GM10248 (cell line): ENCODE results near the gene HCRTR2.
A peak's percentile ranks its signal among the peaks of the same experiment; 100 is the strongest.
"Not testable (repeated sequence)": the region's sequence is repeated elsewhere in the genome, so short reads cannot be mapped to it uniquely, and the experiment has no call there.

Experiments used
- CTCF ChIA-PET: fragments of 300-600 bp; sonication (Branson Sonifier 250); formaldehyde crosslinking; extraction: SDS; loops from one replicate; lab custom pipeline; 2021; ENCODE audit warnings: antibody characterized with exemption; lab: Yijun Ruan, JAX
- POLR2A ChIA-PET: fragments of 350-650 bp; sonication (Branson Sonifier 250); formaldehyde crosslinking; extraction: SDS; loops from one replicate; lab custom pipeline; 2020; ENCODE audit warnings: antibody characterized with exemption; lab: Yijun Ruan, JAX
- DNase-seq: peaks from one replicate; pipeline ENCODE4 v3.0.0; 2012; ENCODE audit errors: extremely low spot score
- TF ChIP-seq, protein P1 (sequence below): IDR thresholded peaks from 2 replicates; pipeline ENCODE4 v1.5.1; 2012; ENCODE audit warnings: mild to moderate bottlenecking, low read depth; ENCODE audit errors: extremely low read depth, missing control alignments, control extremely low read depth

HCRTR2 gene

DNA sequence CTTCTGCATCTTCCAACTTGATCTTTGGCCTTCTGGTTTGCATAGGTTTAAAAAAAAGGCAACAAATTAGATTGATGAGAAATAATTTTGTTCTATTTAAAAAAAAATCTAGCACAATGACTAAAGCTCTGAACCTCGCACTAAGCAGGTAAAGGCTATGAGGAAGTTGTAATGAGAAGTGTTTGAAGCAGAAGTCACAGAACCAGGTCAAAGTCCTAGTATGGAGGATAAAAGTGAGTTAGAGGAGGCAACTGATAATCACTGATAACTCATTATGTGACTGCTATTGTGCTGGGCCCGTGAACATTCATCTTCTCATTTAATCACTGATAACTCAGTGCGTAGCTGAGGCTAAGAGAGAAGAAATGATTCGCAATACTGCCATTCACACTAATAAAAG, 106.9 kb downstream of the HCRTR2 start:
- CTCF ChIA-PET = interaction anchor here (1.5 kb wide), 1 partner anchor 11 kb away, joined by 5 read pairs; no protein-coding TSS in a partner anchor
- POLR2A ChIA-PET = no interaction called here
- DNase-seq = no peak

DNA sequence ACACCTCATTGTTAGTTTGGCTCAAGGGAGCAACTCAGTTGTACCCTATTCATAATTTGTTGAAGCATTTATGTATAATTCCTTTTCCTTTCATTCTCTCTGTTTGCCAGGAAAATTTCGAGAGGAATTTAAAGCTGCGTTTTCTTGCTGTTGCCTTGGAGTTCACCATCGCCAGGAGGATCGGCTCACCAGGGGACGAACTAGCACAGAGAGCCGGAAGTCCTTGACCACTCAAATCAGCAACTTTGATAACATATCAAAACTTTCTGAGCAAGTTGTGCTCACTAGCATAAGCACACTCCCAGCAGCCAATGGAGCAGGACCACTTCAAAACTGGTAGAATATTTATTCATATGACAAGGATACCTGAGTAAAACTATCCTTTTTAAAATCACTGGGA, 107.8 kb downstream of the HCRTR2 start:
- ChIA-PET POLR2A (no interaction called here), CTCF (interaction anchor here (1.5 kb wide), 1 partner anchor 11 kb away, joined by 5 read pairs; no protein-coding TSS in a partner anchor)
- TF ChIP-seq, protein P1, sequence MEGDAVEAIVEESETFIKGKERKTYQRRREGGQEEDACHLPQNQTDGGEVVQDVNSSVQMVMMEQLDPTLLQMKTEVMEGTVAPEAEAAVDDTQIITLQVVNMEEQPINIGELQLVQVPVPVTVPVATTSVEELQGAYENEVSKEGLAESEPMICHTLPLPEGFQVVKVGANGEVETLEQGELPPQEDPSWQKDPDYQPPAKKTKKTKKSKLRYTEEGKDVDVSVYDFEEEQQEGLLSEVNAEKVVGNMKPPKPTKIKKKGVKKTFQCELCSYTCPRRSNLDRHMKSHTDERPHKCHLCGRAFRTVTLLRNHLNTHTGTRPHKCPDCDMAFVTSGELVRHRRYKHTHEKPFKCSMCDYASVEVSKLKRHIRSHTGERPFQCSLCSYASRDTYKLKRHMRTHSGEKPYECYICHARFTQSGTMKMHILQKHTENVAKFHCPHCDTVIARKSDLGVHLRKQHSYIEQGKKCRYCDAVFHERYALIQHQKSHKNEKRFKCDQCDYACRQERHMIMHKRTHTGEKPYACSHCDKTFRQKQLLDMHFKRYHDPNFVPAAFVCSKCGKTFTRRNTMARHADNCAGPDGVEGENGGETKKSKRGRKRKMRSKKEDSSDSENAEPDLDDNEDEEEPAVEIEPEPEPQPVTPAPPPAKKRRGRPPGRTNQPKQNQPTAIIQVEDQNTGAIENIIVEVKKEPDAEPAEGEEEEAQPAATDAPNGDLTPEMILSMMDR = no peak
- no peak for DNase-seq

More for the DNA sequence above, 106.9 kb downstream of the HCRTR2 start:
- TF ChIP-seq, protein P1 = no peak

DNA sequence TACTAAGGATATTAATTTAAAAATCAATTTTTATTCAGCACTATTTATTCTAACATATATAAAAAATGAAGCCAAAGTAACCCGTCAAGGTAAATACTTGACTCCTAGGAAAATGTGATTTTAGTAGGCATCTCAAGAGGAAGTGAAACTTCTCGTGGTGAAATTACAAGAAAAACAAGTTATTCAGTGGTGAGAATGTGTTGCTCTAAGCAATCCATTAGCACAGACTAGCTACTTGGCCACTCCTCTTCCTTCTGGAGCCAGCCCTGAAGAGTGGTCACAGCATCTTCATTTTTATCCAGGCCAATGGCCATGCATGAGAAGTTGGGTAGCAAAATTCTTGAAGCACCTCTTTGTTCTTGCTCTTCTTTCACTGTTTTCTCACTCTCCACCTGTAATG, 112.5 kb downstream of the HCRTR2 start:
- TF ChIP-seq, protein P1 = no peak
- DNase-seq = no peak
- ChIA-PET CTCF (interaction anchor here (1.4 to 2.8 kb wide), 2 partner anchors 9 to 10 kb away, joined by 4 to 11 read pairs; no protein-coding TSS in a partner anchor), POLR2A (no interaction called here)

DNA sequence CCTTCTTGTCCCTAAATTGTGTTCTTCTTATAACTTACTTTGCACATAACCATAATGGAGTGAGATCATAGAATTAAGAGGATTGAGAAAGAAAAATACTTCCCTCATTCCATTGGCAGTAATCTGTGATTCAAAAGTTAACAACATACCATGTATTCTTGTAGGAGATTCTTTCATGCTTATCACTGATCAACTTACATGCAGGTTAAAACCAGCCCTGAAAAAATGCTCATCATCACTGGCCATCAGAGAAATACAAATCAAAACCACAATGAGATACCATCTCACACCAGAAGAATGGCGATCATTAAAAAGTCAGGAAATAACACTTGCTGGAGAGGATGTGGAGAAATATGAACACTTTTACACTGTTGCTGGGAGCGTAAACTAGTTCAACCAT, 116.4 kb downstream of the HCRTR2 start:
- TF ChIP-seq, protein P1 = no peak
- DNase-seq = no peak
- ChIA-PET CTCF (no interaction called here), POLR2A (no interaction called here)

DNA sequence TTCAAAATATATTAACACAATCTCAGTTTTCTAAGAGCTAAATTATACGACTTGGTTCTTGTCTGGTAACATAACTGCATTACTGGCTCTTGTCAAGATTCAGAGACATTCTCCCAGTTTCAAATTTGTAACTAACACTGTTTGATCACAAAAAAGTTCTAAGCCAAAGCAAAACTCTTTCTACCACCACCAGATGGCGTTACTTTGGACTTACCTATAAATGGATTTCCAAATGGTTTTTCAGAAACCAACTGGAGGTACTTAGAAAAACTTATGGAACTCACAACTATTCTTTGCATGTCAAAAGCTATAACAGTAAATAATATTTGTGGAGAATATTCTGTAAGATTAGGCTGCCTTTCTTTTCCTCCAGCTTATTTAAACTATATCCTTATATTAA, 118.8 kb downstream of the HCRTR2 start:
- ChIA-PET CTCF (interaction anchor here (1.0 to 1.7 kb wide), 2 partner anchors 11 to 15 kb away, joined by 3 to 5 read pairs; no protein-coding TSS in a partner anchor), POLR2A (no interaction called here)
- TF ChIP-seq, protein P1 = peak; percentile 22
- peak; percentile 8 for DNase-seq

DNA sequence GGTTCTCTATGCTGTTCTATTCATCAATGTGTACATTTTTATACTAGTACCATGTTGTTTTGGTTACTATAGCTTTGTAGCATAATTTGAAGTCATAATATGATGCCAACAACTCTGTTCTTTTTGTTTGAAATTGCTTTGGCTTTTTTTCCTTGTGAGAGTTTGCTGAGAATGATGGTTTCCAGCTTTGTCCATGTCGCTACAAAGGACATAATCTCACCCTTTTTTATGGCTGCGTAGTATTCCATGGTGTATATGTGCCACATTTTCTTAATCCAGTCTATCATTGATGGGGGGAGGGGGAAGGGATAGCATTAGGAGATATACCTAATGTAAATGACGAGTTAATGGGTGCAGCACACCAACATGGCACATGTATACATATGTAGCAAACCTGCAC, 122.9 kb downstream of the HCRTR2 start:
- CTCF ChIA-PET, POLR2A ChIA-PET, DNase-seq: not testable (repeated sequence)

DNA sequence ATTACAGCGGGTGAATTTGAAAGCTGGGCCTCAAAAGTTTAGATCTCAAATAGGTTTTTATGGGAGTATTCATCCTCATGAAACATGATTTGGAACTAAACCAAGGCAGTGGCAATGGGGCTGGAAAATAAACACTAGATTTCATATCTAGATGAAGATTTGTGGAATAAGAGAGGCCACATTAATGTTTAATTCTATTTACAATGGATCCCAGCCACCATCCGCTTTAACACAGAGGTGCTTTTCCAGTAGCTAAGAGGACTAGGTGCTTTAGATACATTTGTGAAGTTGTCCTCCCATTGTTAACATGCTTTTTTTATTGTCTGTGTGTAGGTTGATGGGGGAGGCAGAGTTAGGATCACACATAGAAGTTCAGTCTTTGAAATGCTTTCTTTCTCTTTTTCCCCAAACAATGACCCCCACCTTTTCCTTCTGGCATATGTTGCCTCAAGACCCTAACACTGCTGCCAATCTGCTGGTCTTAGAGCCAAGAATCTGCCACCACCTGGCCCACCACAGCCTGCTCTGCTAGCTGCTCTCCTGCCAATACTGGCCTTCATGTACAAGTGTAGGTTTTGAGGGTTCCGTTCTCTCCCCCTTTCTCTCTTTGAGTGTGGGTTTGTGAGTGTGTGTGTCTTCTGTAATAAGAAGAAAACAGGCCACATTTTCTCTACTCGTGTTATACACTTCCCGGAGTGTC, 125.1 kb downstream of the HCRTR2 start:
- no peak for DNase-seq

More for the DNA sequence above, 125.1 kb downstream of the HCRTR2 start:
- TF ChIP-seq, protein P1 = no peak
- CTCF ChIA-PET = interaction anchor here (0.8 to 0.9 kb wide), 2 partner anchors 12 to 23 kb away, joined by 3 to 4 read pairs; no protein-coding TSS in a partner anchor
- POLR2A ChIA-PET = no interaction called here
